Left cardiac atrium (tissue), 4 donors: ENCODE results near the gene ABCA13. TPM values are rescaled to one million over a fixed set of nuclear protein-coding genes. Genes with fewer than 3 reads are reported as not detected.

Experiments
- ATAC-seq, 2 donors: fragments of 200-7000 bp; cut with Tn5 transposase; one replicate each; pipeline ENCODE4 v1.9.1; 2020; ENCODE audit warnings: mild to moderate bottlenecking in 2 of 2, moderate library complexity in 2 of 2
- DNase-seq: peaks from one replicate; pipeline ENCODE4 v3.0.0-alpha.2; 2020
- intact Hi-C, 2 donors: fragments of 100-400 bp; cut with DNase I; formaldehyde crosslinking; loops; one replicate each; pipeline versions ENCODE4 v1.14.1 to v1.15.1; 2022 to 2023
- total RNA-seq, 2 donors: library from RNA; stranded (reverse); fragmentation: NEBNext Ultra II Directional; extraction: Animal tissue kit (Norgen Biotek cat#: 25700); gene quantifications; one replicate each; pipeline ENCODE4 v1.2.1, GENCODE V29; 2021
- donor health status: DM: no; HTN: yes; CAD: no.
- donor health status: DM: no; HTN: yes; CAD: no; lungs with severe emphysema.
- donor health status: DM: yes; HTN: yes; CAD: no.
- donor health status: Dilated cardiomyopathy.

The ABCA13 gene
- total RNA-seq, 2 donors from 2014 or later: 0.05 TPM; not detected in 1

DNA sequence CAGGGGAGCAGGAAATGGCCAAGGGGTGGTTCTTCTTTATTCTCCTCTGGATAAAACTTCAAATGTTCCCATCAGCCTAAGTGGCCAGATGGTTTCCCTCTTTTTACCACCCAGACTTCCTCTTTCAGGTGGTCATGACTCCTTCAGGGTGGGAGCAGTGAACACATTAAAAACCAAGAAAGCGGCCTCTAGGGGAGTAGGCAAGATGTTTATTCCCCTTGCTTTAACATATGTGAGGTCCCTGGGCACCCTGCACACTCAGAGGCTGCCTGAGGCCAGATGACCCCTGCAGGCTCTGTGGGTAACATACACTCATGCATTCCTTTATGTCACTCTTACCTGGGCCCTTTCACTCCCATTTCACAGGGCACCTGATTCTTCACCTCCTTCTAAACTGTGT lies 357.4 kb downstream of the ABCA13 start:
- DNase-seq (no peak), ATAC-seq (no peak)
- intact Hi-C loops: no loop called here

DNA sequence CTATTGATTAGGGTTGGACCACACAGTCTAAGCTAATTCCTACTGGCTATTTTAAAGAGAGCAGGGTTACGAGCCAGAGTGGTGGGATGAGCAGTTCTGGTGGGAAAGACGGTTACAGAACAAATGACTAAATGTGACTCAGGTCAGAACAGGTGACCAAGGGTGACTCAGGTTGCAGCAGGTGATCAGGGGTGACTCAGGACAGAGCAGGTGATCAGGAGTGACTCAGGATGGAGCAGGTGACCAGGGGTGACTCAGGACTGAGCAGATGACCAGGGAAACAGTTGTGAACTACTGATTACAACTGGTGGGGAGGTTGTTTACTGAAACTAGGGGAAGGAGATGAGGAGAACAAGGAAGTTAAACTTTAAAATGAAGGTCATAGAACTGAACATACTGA lies 366.3 kb downstream of the ABCA13 start:
- ATAC-seq (no peak), DNase-seq (no peak)
- intact Hi-C loops: no loop called here

DNA sequence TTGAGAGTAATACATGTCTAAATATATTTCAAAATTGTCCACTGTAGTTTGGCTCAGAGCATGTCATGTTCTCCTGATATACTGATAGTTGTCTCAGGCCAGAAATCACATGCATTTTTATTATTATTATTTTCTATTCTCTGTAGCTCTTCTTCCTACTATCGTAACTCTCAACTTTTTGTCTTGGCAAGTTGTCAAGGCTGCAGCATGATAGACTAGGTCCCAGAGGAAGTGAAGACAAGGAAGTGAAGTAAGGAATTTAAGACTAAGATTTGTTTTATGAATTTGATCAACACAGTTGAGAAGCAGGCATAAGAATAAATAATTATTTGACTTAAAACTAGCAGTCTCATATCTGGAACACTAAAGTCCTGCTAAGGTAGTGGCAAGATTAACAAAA lies 369.5 kb downstream of the ABCA13 start:
- DNase-seq: no peak
- intact Hi-C loops: no loop called here
- no peak for ATAC-seq

DNA sequence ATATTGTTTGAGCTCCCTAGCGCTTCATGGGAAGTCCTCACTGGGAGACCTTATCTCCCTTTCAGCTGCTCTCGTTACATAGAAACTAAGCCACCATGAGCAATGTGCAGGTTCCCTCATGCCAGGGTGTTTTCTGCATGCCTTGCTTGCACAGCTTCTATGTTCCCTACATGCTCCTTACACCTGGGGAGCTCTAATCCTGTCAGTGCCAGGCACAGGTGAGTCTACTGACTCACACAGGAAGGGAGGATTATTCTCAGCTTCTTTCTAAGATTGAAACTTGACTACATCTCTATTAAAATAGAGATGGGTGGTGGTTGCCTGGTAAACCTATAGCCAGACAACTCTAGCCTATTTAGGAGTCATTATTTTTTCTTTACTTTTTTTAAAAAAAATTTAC lies 377.4 kb downstream of the ABCA13 start:
- intact Hi-C loops: no loop called here
- ATAC-seq (no peak), DNase-seq (no peak)

DNA sequence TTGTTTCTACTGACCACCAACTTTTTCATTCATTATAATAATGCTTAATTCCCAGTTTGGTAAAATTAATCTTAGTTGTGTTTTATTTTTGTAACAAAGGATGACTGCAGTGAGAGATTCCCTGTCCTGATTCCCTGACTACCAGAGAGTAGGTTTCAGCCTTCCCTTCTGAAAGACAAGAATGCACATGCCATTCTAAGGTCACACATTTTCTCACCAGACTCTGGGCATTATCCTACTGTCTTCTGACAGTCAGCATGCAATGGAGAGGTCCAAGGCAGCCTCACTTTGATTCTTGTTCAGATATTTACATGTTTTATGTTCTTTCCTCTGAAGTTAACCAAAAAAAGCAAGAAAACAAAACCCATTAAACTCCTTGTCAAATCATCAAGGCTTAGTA lies 380.4 kb downstream of the ABCA13 start:
- DNase-seq (no peak), ATAC-seq (no peak)
- intact Hi-C loops: no loop called here

DNA sequence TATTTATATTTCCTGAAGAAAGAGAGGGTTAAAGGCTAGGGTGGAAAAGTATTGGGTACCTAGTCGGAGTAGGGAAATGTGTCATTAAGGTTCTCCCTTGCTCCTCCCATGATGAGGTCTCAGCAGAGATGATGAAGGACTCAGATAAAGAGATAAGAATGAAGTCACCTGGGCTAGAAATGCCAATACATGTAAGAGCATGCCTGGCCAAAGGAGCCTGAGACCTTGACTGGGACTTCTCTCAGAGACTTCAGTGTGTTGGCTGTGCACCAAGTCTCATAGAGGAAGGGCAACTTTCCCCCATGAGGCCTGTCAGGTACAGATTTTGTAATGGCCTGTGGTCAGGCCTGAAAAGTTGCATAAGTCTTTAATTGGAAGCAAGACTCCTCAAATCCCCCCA lies 392.1 kb downstream of the ABCA13 start:
- no peak for DNase-seq
- no peak for ATAC-seq
- intact Hi-C loops: no loop called here

DNA sequence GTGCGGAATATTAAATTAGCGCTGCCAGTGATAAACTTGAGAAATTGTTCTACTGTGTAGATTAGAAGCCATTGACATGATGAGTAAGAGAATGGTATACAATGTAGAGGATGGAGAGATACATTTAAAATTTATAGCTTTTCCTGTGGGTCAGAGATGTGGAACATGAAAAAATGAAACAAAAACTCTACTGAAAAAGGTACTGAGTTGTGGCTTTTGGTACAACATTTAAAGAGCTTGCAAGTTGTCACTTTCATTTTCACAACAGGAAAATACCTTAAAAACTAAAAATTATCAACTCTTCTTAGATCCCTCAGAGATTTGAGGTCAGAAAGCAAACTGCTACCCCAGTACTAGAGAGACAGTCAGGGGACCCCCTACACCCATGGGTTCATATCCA lies 404.3 kb downstream of the ABCA13 start:
- DNase-seq: no peak

DNA sequence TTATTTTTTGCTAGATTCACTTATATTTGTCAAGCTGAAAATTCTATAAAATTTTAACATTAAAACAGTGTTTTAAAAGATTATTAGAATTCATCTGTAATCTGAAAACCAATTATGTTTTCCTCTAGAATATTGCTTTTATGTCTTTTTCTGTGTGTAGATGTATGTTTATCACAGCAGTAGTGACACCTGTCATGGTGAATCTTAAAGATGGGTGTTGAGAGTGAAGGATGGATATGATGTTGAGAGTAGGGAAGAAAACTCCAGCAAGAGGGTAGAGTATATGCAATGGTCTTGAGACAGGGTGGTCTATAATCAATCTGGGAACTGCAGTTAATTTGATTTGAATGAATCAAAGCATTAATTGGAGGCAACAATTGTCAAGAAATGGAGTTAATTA lies 416.2 kb downstream of the ABCA13 start:
- intact Hi-C loops: no loop called here
- DNase-seq (no peak), ATAC-seq (no peak)

More for the DNA sequence above, 404.3 kb downstream of the ABCA13 start:
- intact Hi-C loops: no loop called here
- no peak for ATAC-seq

DNA sequence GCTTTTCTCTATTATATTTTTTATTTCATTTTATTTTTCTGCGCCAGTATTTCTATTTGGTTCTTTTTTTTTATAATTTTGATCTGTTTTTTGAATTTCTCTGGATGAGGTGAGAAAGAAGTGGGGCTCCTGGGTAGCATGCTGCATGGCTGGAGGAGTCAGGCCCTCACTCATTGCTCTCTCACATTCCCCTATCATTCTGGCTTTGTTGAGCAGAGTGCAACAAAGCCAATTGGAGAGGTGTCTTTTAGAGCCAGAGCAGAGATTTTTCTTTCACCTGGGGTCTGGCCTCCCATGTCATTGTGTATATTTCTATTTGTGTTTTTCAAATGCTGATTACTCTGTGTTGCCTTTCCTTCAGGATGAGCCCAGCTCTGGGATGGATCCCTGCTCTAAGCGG lies 423.1 kb downstream of the ABCA13 start:
- DNase-seq (no peak), ATAC-seq (no peak)
- intact Hi-C loops: no loop called here

DNA sequence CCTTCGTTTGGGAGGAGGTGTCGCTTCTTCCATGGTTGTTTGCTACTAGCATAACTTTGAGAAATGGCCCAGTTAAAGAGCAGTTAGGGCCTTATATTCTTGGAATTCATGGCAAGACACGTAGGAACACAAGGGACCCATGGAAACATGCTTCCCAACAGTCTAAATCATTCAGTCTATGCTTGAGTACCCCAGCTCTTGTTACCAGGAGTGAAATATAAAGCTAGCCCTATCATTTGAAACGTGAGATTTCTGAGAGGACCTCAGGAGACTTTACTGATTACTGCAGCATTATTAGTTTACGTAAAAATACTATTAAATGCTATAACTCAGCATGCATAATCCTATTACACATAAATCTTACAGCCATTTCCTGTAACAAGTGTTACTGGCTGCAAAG lies 424.5 kb downstream of the ABCA13 start:
- ATAC-seq (no peak), DNase-seq (no peak)
- intact Hi-C loops: no loop called here

DNA sequence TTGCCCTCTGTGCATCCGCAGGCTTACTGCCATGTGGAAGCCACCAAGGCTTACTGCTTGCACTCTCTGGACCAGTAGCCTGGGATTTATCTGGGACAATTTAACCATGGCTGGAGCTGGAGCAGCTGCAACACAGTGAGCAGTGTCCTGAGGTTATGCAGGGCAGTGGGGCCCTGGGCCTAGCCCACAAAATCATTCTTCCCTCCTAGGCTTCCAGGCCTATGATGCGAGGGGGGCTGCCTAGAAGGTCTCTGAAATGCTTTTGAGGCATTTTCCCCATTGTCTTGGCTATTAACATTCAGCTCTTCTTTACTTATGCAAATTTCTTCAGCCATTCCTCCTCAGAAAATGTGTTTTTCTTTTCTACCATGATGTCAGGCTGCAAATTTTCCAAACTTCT lies 439.4 kb downstream of the ABCA13 start:
- DNase-seq (no peak), ATAC-seq (no peak)
- intact Hi-C loops: no loop called here

DNA sequence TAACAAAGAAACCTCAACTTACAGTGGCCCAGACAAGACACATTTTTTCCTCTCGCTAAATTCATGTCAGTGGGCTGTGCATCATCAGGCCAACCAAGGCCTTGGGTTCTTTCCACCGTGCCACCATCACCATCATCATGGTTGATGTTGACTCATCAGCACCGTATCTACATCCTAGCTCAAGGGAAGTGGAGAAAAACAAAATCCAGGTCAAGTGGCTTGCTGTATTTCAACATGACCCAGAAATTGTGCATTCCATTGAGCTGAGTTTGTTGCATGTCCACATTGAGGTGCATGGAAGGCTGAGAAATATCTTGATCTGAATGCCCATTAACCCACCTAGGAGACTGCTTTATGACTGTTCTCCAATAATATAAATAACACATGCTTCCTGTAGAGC lies 440.7 kb downstream of the ABCA13 start:
- no peak for ATAC-seq
- intact Hi-C loops: no loop called here
- DNase-seq: no peak

DNA sequence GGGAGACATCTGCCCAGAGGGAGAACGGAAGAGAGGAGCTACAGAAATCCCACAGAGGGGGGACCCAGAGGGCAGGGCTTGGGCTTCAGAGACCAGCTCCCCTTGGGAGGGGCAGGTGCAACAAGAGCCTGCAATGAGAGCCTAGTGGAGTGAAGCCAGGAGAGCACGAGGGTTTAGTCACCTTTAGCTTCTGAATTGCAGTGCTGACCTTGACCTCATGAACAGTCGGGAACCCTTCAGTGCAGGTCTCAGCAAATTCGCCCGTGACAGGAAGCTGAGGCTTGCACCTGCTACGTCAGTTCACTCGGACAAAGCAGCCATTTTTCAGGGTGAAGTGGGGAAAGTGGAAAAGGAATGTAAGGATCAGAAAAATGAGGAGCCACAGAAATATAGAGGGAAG lies 446.2 kb downstream of the ABCA13 start:
- DNase-seq (no peak), ATAC-seq (no peak)
- intact Hi-C loops: no loop called here

DNA sequence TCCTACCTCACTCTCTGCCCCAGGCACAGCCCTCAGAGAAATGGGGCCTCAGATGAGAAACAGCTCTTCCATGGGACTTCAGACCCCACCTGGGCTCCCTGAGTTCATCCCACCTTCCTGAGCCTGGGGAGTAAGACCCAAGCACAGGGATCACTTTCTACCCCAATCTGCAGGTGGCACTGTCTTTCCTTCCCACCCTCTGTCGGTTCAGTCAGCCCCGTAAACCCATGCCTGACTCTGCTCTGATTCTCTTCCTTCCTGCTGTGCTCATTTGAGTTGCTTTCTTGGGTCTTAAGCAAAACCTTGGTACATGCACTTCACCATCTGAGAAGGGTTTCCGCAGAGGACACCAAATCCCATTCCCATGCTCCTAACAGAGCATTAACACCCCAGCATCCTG lies 446.7 kb downstream of the ABCA13 start:
- ATAC-seq (no peak), DNase-seq (no peak)
- intact Hi-C loops: no loop called here

DNA sequence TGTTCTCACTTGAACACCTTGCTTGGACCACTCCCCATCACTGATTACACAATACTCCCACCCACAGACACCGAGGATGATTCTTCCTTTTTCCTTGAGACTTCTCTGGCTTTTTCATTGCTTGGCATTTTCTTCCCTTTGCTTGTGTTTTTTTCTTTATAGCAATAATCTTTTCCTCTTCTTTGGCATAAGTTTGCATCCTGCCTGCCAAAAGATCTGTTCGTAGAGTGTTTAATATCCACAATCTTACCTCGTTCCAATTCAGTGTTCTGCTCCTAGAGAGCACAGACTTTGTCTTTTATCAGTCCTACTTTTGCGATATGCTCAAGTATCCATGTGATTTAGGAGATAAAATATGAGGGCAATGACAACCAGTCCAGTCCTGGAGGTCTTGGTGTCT lies 449.8 kb downstream of the ABCA13 start:
- intact Hi-C loops: no loop called here
- no peak for DNase-seq
- no peak for ATAC-seq

DNA sequence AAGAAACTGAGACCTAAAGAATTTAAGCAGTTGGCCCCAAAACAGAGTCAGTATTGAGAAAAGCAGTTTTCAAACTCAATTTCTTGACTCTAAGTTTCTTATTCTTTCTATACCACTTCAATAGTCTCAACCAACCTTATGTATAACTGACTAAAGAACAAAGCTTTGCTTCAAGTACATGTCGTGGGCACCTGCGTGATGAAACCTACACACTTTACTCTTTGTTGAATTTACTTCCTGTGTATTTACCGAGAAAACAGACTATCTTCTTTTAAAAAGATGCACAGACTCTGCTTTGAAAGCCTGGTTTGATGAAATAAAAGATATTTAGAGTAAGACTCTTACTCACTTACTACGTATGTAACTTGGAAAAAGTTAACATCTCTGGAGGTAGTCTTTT lies 455.9 kb downstream of the ABCA13 start:
- intact Hi-C loops: no loop called here
- ATAC-seq (no peak), DNase-seq (no peak)

DNA sequence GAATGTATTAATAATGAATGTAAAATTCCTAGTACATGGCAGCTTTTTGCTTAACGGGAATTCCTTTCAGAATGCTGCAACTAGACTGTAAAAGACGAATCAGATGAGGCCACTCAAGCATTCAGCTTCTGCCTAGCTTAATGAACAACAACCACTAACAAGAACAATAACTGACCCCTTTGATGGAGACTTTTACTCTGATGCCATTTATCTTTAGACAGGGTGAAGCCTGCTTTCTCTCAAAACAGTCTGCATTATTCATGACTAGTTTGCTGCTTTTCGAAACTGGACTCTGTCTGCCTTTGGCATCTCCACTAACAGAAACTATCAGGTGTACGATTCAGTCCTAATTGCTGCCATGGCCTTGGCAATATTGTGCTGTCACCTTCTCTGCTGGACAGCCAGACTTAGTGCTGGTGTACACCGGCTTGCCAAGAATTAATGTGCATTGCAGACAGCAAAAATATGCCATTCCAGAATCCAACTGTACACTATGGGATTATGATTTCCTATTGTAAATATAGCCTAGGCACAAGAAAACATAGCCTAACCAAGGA lies 457.6 kb downstream of the ABCA13 start:
- intact Hi-C loops: no loop called here
- DNase-seq (no peak), ATAC-seq (peak; percentile 37 to 41)

DNA sequence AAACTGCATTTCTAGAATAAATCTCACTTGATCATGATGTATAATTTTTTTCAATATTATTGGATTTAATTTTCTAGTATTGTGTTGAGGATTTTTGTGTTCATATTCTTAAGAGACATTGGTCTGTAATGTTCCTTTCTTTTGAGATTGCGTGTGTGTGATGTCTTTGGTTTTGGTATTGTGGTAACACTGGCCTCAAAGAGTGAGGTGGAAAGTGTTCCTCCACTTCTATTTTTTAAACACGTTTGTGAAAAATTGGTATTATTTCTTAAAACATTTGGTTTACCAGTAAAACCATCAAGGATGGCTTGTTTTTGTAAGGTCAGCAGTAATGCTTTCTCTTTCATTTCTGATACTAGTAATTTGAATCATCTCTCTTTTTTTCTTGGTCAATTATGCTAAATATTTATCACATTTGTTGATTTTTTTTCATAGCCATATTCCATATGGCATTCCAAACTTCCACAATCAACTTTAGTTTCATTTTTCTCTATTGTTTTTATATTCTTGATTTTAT lies 462.9 kb downstream of the ABCA13 start:
- DNase-seq (no peak), ATAC-seq (no peak)
- intact Hi-C loops: no loop called here

DNA sequence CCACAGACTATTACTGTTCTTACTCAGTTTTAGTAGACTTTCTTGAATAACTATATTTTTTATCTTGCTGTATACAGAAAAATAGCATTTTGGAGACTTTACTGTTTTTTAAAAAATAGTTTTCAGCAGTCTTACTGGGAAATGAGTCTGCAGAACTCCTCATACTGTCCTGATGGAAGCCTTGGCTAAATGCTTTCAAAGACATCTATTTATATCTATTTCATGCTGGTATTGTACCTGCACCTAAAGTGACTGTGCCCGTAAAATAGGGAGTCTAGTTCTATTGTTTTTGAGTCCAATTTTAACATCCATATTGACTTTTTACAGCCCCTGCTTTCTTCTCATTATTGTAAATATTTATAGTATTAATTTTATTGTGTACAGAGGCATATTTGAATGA lies 464.5 kb downstream of the ABCA13 start:
- intact Hi-C loops: no loop called here
- ATAC-seq: no peak
- DNase-seq: no peak

DNA sequence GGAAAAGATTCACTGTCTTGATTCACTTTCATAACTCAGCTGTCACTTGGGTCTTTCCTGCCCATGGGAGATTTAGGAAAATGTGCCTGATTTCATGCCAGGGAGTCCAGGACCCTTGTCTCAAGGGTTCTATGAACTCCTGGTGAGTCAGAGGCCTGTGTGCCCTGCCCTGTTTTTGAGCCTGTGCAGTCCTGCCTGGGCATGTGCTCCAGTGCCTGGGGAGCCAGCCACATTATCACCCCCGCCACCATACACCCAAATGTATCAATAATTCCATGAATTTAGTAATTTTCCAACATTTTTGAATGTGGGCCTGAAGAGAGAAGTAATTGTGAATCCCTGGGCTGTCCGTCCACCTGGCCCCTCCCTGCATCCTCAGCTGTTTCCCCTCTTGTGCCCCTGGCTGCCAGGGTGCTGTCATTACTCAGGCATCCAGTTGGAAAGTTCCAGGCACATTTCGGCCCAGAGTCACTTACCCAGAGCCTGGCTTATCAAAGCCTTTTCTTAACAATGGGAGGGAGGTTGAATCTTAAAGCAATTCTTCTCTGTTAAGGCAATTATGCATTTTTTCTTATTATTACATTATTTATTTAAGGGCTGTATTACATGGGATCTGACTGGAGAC lies 465.2 kb downstream of the ABCA13 start:
- peak; percentile 92 to 95 for ATAC-seq
- intact Hi-C loops: no loop called here
- no peak for DNase-seq

DNA sequence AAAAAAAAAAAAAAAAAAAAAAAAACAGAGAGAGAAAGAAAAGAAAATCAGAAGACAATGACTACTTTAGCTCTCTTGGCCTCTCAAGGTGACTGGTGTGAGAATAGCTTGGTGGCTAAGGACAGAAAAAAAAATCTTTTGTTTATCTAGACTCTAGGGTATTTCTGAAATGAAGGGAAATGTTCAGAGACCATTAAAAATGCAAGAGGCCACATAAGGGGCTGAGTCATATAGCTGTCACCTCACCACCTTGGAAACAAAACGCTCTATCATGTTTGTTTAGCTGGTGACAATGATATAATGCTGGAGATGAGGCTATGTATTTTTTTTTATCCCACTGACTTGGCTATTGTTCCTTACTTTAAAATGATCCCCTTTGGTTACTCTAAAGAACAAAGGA lies 466.1 kb downstream of the ABCA13 start:
- intact Hi-C loops: no loop called here
- ATAC-seq (peak in 1 of 2 donors; percentile 60), DNase-seq (no peak)

DNA sequence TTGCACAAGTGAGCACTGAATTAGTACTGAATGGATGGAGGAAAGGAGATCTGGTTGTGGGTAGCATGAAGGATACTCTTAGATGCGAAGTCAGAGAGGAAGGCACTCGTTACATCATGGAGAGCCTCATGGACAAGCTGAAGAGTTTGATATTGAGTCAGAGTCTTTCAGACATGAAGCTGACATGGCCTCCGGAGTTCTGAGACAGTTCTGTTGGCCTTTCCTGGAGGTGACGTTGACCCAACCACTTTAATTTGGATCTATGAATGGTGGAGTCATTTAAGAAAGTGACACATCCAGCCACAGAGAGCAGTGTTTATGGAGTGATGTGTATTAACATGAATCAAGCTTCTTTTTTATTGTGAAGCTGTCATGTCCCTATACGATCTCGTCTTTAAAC lies 466.8 kb downstream of the ABCA13 start:
- intact Hi-C loops: no loop called here
- ATAC-seq: no peak
- no peak for DNase-seq
